Fibroblast of lung (primary cell): Measurements from ENCODE around the gene CAPN13. TPM values are rescaled to one million over a fixed set of nuclear protein-coding genes. Genes with fewer than 3 reads are reported as not detected.

Source experiments
- DNase-seq, 2 donors: peaks; one replicate each; pipeline versions ENCODE4 v3.0.0 to v3.0.0-alpha.2; 2010; ENCODE audit warnings: low read depth in 2 of 2
- H2AFZ ChIP-seq: 2 replicates; pipeline ENCODE4 v1.5.1; 2012; ENCODE audit warnings: low read length, control low read depth, inconsistent platforms
- H3K27ac ChIP-seq: 2 replicates; pipeline ENCODE4 v1.5.1; 2011; ENCODE audit warnings: low read length, control low read depth; ENCODE audit not compliant: insufficient read depth
- H3K27me3 ChIP-seq: 2 replicates; pipeline ENCODE4 v1.5.1; 2011; ENCODE audit warnings: mild to moderate bottlenecking, low read length; ENCODE audit not compliant: control insufficient read depth, insufficient read depth
- H3K36me3 ChIP-seq: 2 replicates; pipeline ENCODE4 v1.5.1; 2011; ENCODE audit warnings: low read length; ENCODE audit not compliant: control insufficient read depth, insufficient read depth
- H3K4me1 ChIP-seq: 2 replicates; pipeline ENCODE4 v1.5.1; 2011; ENCODE audit warnings: low read length; ENCODE audit not compliant: control insufficient read depth, insufficient read depth; ENCODE audit errors: extremely low read depth
- H3K4me2 ChIP-seq: 2 replicates; pipeline ENCODE4 v1.5.1; 2011; ENCODE audit warnings: low read length, control low read depth; ENCODE audit not compliant: insufficient read depth; ENCODE audit errors: extremely low read depth
- H3K4me3 ChIP-seq, 4 experiments: fragments of 200-600 bp in 1 of 4; sonication (generic) in 1 of 4; replicated peaks in 1 of 4; 2 replicates each; pipeline ENCODE4 v1.5.1; 2011 to 2016; ENCODE audit warnings: low read length in 4 of 4, low read depth in 3 of 4, mild to moderate bottlenecking in 3 of 4, control low read depth in 2 of 4, inconsistent platforms in 1 of 4, mixed read lengths in 1 of 4; ENCODE audit not compliant: insufficient read depth in 1 of 4; ENCODE audit errors: control extremely low read depth in 1 of 4
- H3K79me2 ChIP-seq: 2 replicates; pipeline ENCODE4 v1.5.1; 2012; ENCODE audit warnings: mild to moderate bottlenecking, low read length, inconsistent platforms; ENCODE audit not compliant: control insufficient read depth, insufficient read depth
- H3K9ac ChIP-seq: 2 replicates; pipeline ENCODE4 v1.5.1; 2011; ENCODE audit warnings: mild to moderate bottlenecking, low read length, control low read depth; ENCODE audit not compliant: insufficient read depth
- H3K9me3 ChIP-seq: 2 replicates; pipeline ENCODE4 v1.5.1; 2012; ENCODE audit warnings: low read depth, low read length; ENCODE audit not compliant: control insufficient read depth, insufficient read depth
- H4K20me1 ChIP-seq: 2 replicates; pipeline ENCODE4 v1.5.1; 2011; ENCODE audit warnings: low read length; ENCODE audit not compliant: control insufficient read depth, insufficient read depth; ENCODE audit errors: extremely low read depth
- CTCF ChIP-seq, 2 donors: IDR thresholded peaks in 1 of 2; conservative IDR thresholded peaks in 1 of 2; 1 replicate in 1 of 2; 2 replicates in 1 of 2; pipeline ENCODE4 v1.5.1; 2011 to 2012; ENCODE audit warnings: low read length in 2 of 2, control low read depth in 1 of 2, inconsistent platforms in 1 of 2, low read depth in 1 of 2, mild to moderate bottlenecking in 1 of 2
- EZH2 ChIP-seq: IDR thresholded peaks from 2 replicates; pipeline ENCODE4 v1.5.1; 2012; ENCODE audit warnings: low read length, control low read depth, mild to moderate bottlenecking; ENCODE audit errors: missing control alignments
- polyA plus RNA-seq, 2 donors: library from polyadenylated mRNA; depleted of rRNA in 1 of 2; stranded (reverse) in 1 of 2; unstranded in 1 of 2; fragments of >200 nt; gene quantifications; 2 replicates each; pipeline ENCODE4 v1.2.1, GENCODE V29; 2011 to 2012; ENCODE audit warnings: missing spikeins in 1 of 2
- total RNA-seq: library from RNA; depleted of rRNA; stranded (reverse); fragments of >200 nt; gene quantifications from 2 replicates; pipeline ENCODE4 v1.2.1, GENCODE V29; 2014

The CAPN13 gene
- total and polyA plus RNA-seq, 2 donors (not counting 1 experiment from before 2014, with no cell fraction given) = not detected

GRCh38 chr2:30789670-30790210 is 17.5 kb downstream of the CAPN13 start:
- no peak for DNase-seq
- Histone ChIP-seq H3K9me3 (no peaks in the 10 kb centered on the region), H3K9ac (no peak overlapping the region), H4K20me1 (no peaks in the 10 kb centered on the region), H2AFZ (no peak overlapping the region), H3K4me2 (no peak overlapping the region), H3K79me2 (no peaks in the 10 kb centered on the region), H3K27me3 (no peaks in the 10 kb centered on the region), H3K4me3 (no peak overlapping the region), H3K4me1 (no peaks in the 10 kb centered on the region), H3K27ac (no peak overlapping the region), H3K36me3 (no peaks in the 10 kb centered on the region)
- TF ChIP-seq CTCF (conservative IDR thresholded peaks at IDR 0.05 in 1 of 2, IDR thresholded peaks at IDR 0.05 in 1 of 2; ENCODE audit: low read depth in 1 of 2, low read length in 2 of 2) (no peak), EZH2 (no peak)

DNA sequence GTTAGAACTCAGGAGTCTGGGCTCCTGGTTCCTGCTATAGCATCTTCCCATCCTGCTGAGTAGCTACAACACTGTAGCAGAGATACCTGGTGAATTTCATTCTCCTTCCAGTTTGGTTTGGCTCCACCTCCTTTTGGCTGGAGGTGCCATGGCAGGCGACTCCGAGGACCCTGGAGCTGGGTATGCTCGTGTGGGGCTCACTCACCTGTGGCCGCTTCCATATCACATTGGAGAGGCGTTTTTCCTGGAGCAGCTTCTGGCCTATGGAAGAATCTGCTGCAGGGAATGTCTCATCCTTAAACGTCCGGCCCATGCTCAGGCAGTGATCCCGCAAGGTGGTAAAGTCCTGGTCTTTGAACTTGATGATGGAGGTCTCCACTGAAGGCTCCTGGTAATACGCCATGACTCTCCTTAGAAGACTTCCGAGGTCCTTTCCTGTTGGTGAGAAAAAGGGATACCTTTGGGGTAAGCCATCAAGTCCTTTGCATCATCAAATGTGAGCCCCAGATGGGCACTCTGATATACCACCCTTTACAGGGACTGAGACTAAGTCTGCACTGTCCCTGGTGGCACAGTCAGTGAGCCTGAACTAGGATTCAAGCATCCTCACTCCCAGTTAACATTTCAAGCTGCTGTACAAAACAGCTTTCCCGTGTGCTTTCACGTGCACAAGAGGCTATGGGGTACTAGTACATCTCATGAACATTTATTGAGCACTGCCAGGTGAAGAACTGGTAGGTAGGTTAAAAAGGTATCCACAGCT is 20.1 kb downstream of the CAPN13 start:
- no peaks in the 10 kb centered on the region for H3K27me3 ChIP-seq
- no peaks in the 10 kb centered on the region for H3K9me3 ChIP-seq
- no peak overlapping the region for H3K27ac ChIP-seq
- H3K79me2 ChIP-seq = no peaks in the 10 kb centered on the region
- no peaks in the 10 kb centered on the region for H3K4me1 ChIP-seq
- no peak for DNase-seq
- H3K4me3 ChIP-seq = no peak overlapping the region
- H3K9ac ChIP-seq = no peak overlapping the region
- TF ChIP-seq CTCF (conservative IDR thresholded peaks at IDR 0.05 in 1 of 2, IDR thresholded peaks at IDR 0.05 in 1 of 2; ENCODE audit: low read depth in 1 of 2, low read length in 2 of 2) = no peak
- TF ChIP-seq EZH2 = no peak
- no peak overlapping the region for H3K4me2 ChIP-seq
- no peak overlapping the region for H2AFZ ChIP-seq
- H4K20me1 ChIP-seq = no peaks in the 10 kb centered on the region
- no peaks in the 10 kb centered on the region for H3K36me3 ChIP-seq

DNA sequence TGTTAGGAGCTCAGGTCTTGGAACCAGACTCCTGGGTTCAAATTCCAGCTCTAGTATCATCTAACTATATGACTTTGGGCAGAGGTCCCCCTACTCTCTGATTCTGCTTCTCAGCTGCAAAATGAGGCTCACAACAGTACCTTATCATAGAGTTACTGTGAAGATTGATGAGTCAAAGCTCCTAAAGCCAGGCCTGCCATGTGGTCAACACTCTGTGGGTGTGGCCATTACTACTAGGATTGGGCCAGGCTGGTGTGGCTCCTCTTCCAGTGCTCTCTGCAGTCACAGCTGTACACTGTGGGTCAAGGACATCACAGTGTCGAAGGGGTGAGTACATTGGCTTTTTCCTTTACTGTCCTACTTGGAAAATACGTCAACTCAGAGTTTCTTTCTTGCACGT is 22.6 kb downstream of the CAPN13 start:
- TF ChIP-seq CTCF (conservative IDR thresholded peaks at IDR 0.05 in 1 of 2, IDR thresholded peaks at IDR 0.05 in 1 of 2; ENCODE audit: low read depth in 1 of 2, low read length in 2 of 2) (no peak), EZH2 (no peak)

More for the DNA sequence above, 22.6 kb downstream of the CAPN13 start:
- Histone ChIP-seq H3K4me1 (no peaks in the 10 kb centered on the region), H3K36me3 (no peaks in the 10 kb centered on the region), H3K27ac (no peak overlapping the region), H3K79me2 (no peaks in the 10 kb centered on the region), H3K4me2 (no peak overlapping the region), H2AFZ (no peak overlapping the region), H3K9me3 (no peaks in the 10 kb centered on the region), H3K27me3 (no peaks in the 10 kb centered on the region), H3K4me3 (no peak overlapping the region), H4K20me1 (no peaks in the 10 kb centered on the region), H3K9ac (no peak overlapping the region)
- DNase-seq = no peak
